C4-2B (cell line): ENCODE data around the gene LLPH.

Source experiments
- H3K27ac ChIP-seq: fragments of 450-650 bp; 2 replicates; pipeline ENCODE4 v1.5.1; 2017
- CTCF ChIP-seq: fragments of 450-650 bp; conservative IDR thresholded peaks from 2 replicates; pipeline ENCODE4 v1.5.1; 2017; ENCODE audit warnings: mild to moderate bottlenecking
- ZFX ChIP-seq: fragments of 450-650 bp; IDR thresholded peaks from 2 replicates; pipeline ENCODE4 v1.6.1; 2017

Gene LLPH

DNA sequence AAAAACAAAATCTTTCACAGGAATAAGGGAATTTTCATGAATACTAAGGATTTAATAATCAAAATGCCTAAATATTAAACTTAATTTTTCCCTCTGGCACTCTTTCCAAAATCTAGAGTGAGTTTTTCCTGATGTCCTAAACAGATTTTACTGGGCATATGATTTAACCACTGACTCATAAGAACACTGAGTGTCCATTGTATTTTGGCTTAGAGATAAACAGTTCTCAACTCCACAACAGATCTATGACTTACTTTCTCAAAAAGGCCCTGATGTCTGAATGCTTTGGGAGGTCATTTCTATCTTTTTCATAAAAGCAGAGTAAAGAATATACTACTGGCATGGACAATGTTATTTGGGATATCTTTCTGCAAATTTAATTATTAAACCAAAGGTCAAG lies 24.2 kb upstream of the LLPH start:
- no peak for TF ChIP-seq CTCF
- TF ChIP-seq ZFX = no peak
- no peak overlapping the region for H3K27ac ChIP-seq

GRCh38 chr12:66152732-66153131 lies 22.2 kb upstream of the LLPH start:
- TF ChIP-seq ZFX (no peak), CTCF (no peak)
- H3K27ac ChIP-seq = no peak overlapping the region

DNA sequence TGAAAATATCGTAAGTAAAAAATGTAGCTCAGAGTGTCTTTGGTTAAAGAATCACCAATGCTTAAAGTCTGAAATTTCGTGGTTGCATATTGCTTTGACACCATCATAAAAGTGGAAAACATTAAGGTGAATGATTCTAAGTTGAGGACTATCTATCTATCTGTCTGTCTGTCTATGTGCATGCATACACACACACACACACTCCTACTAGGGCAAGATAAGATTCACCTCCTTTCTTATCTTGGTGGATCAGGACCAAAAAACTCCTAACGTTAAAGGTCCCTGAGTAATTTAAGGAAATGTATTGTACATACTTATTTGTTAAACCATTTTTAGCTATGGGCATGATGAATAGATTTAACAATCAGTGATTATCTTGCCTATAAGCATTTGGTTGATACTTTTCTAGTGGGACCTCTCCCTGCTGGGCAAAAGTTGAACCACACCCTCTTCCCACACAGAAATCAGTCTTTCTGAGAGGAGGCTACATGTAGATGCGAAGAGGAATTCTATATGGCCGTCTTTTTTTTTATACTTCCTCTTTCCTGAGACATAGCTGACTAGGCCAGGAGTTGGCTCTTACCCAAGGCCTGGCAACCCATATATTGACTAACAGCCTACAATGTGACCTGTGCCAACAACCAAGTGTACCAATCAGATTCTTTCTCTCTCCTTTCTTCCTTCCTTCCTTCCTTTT lies 19.3 kb upstream of the LLPH start:
- H3K27ac ChIP-seq = no peak overlapping the region

GRCh38 chr12:66144791-66145754 lies 14.5 kb upstream of the LLPH start:
- no peak overlapping the region for H3K27ac ChIP-seq
- TF ChIP-seq CTCF = peak; percentile 89
- TF ChIP-seq ZFX = no peak

More for the DNA sequence above, 19.3 kb upstream of the LLPH start:
- no peak for TF ChIP-seq ZFX
- peak; percentile 19; the same call in 1 of the 2 replicates for TF ChIP-seq CTCF

- no peak overlapping the region for H3K27ac ChIP-seq
These were observed 13.3 kb upstream of the LLPH start for GRCh38 chr12:66143868-66144267.

DNA sequence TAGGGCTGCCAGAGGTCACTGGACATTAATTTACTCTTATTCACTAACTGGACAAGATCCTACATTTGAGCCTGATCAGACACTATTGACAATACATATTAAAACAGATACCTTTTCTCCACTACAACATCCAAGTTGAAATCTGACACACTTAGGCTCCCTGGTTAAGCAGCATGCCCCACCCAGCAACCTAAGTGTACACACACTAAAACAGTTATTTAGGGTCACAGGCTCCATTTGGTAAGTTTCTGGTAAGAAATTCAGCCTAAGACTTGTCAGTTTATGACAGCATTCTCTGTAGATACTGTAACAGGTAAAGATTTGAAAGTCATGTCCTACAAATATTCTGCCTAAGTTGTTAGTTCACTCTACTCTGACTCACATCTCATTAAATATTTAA lies 12.3 kb upstream of the LLPH start:
- TF ChIP-seq ZFX = no peak
- TF ChIP-seq CTCF = no peak
- no peak overlapping the region for H3K27ac ChIP-seq

More at GRCh38 chr12:66143868-66144267, 13.3 kb upstream of the LLPH start:
- TF ChIP-seq CTCF = no peak
- TF ChIP-seq ZFX = no peak

- TF ChIP-seq ZFX (no peak), CTCF (no peak)
- H3K27ac ChIP-seq = no peak overlapping the region
These were observed 10.7 kb upstream of the LLPH start for GRCh38 chr12:66141299-66141698.
